Measurements from ENCODE around the gene ARID3B.
A peak's percentile ranks its signal among the peaks of the same experiment; 100 is the strongest.
"Not testable (repeated sequence)": the region's sequence is repeated elsewhere in the genome, so short reads cannot be mapped to it uniquely, and the experiment has no call there.

The ARID3B gene

GRCh38 chr15:74620636-74621545 lies 79.9 kb downstream of the ARID3B start:
- peak; percentile 35 for DNase-seq (ENCODE audit: low read depth)

GRCh38 chr15:74621546-74621920 lies 80.5 kb downstream of the ARID3B start:
- DNase-seq (ENCODE audit: low read depth), result no peak

- DNase-seq (ENCODE audit: low read depth), result no peak
Observed at GRCh38 chr15:74621936-74622335, 80.9 kb downstream of the ARID3B start.

GRCh38 chr15:74622758-74623157 lies 81.7 kb downstream of the ARID3B start:
- no peak for DNase-seq (ENCODE audit: low read depth)

GRCh38 chr15:74624020-74624602 lies 83.1 kb downstream of the ARID3B start:
- no peak for DNase-seq (ENCODE audit: low read depth)

- no peak for DNase-seq (ENCODE audit: low read depth)
Observed at GRCh38 chr15:74625693-74626092, 84.7 kb downstream of the ARID3B start.

- no peak for DNase-seq (ENCODE audit: low read depth)
Observed at GRCh38 chr15:74626336-74626735, 85.3 kb downstream of the ARID3B start.

- no peak for DNase-seq (ENCODE audit: low read depth)
Observed at GRCh38 chr15:74626752-74627692, 86.0 kb downstream of the ARID3B start.

- no peak for DNase-seq (ENCODE audit: low read depth)
Observed at GRCh38 chr15:74627766-74628165, 86.7 kb downstream of the ARID3B start.

GRCh38 chr15:74628199-74628598 lies 87.2 kb downstream of the ARID3B start:
- no peak for DNase-seq (ENCODE audit: low read depth)

- DNase-seq (ENCODE audit: low read depth), result no peak
Observed at GRCh38 chr15:74628949-74629348, 87.9 kb downstream of the ARID3B start.

GRCh38 chr15:74629696-74630095 lies 88.7 kb downstream of the ARID3B start:
- not testable (repeated sequence) for DNase-seq (ENCODE audit: low read depth)

GRCh38 chr15:74630284-74631086 lies 89.5 kb downstream of the ARID3B start:
- DNase-seq (ENCODE audit: low read depth), result no peak

- no peak for DNase-seq (ENCODE audit: low read depth)
Observed at GRCh38 chr15:74631087-74631385, 90.0 kb downstream of the ARID3B start.

GRCh38 chr15:74631408-74631807 lies 90.4 kb downstream of the ARID3B start:
- no peak for DNase-seq (ENCODE audit: low read depth)

- DNase-seq (ENCODE audit: low read depth), result no peak
Observed at GRCh38 chr15:74631935-74632560, 91.0 kb downstream of the ARID3B start.

- no peak for DNase-seq (ENCODE audit: low read depth)
Observed at GRCh38 chr15:74632601-74633000, 91.6 kb downstream of the ARID3B start.

GRCh38 chr15:74633781-74634180 lies 92.8 kb downstream of the ARID3B start:
- DNase-seq (ENCODE audit: low read depth), result no peak

- DNase-seq (ENCODE audit: low read depth), result no peak
Observed at GRCh38 chr15:74635228-74635627, 94.2 kb downstream of the ARID3B start.

GRCh38 chr15:74636984-74637383 lies 96.0 kb downstream of the ARID3B start:
- DNase-seq (ENCODE audit: low read depth), result no peak

- DNase-seq (ENCODE audit: low read depth), result no peak
Observed at GRCh38 chr15:74641151-74641550, 100.1 kb downstream of the ARID3B start.
